Measurements from ENCODE around the gene TMEM54. TPM values are rescaled to one million over a fixed set of nuclear protein-coding genes. Genes with fewer than 3 reads are reported as not detected.
A peak's percentile ranks its signal among the peaks of the same experiment; 100 is the strongest.

TMEM54 gene
- total and polyA plus RNA-seq, 2 of the 13 experiments (the other 11 are each of a cell fraction or from before 2014, with no cell fraction given), result 2.5 to 2.9 TPM

GRCh38 chr1:32933742-32934322 is 32.6 kb upstream of the TMEM54 start (continued):
- no peak; the same call in 1 of the 2 replicates for TF ChIP-seq MAZ (IDR thresholded peaks at IDR 0.05; ENCODE audit: borderline replicate concordance, low read depth, low read length)
- 0 out of 2 replicates have a peak, but pooled peaks have one; percentile 45 for TF ChIP-seq MAZ (CRISPR knock-in tag; IDR thresholded peaks at IDR 0.05; ENCODE audit: low read depth)
- TF ChIP-seq, protein P1, sequence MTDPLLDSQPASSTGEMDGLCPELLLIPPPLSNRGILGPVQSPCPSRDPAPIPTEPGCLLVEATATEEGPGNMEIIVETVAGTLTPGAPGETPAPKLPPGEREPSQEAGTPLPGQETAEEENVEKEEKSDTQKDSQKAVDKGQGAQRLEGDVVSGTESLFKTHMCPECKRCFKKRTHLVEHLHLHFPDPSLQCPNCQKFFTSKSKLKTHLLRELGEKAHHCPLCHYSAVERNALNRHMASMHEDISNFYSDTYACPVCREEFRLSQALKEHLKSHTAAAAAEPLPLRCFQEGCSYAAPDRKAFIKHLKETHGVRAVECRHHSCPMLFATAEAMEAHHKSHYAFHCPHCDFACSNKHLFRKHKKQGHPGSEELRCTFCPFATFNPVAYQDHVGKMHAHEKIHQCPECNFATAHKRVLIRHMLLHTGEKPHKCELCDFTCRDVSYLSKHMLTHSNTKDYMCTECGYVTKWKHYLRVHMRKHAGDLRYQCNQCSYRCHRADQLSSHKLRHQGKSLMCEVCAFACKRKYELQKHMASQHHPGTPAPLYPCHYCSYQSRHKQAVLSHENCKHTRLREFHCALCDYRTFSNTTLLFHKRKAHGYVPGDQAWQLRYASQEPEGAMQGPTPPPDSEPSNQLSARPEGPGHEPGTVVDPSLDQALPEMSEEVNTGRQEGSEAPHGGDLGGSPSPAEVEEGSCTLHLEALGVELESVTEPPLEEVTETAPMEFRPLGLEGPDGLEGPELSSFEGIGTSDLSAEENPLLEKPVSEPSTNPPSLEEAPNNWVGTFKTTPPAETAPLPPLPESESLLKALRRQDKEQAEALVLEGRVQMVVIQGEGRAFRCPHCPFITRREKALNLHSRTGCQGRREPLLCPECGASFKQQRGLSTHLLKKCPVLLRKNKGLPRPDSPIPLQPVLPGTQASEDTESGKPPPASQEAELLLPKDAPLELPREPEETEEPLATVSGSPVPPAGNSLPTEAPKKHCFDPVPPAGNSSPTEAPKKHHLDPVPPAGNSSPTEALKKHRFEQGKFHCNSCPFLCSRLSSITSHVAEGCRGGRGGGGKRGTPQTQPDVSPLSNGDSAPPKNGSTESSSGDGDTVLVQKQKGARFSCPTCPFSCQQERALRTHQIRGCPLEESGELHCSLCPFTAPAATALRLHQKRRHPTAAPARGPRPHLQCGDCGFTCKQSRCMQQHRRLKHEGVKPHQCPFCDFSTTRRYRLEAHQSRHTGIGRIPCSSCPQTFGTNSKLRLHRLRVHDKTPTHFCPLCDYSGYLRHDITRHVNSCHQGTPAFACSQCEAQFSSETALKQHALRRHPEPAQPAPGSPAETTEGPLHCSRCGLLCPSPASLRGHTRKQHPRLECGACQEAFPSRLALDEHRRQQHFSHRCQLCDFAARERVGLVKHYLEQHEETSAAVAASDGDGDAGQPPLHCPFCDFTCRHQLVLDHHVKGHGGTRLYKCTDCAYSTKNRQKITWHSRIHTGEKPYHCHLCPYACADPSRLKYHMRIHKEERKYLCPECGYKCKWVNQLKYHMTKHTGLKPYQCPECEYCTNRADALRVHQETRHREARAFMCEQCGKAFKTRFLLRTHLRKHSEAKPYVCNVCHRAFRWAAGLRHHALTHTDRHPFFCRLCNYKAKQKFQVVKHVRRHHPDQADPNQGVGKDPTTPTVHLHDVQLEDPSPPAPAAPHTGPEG (CRISPR knock-in tag; IDR thresholded peaks at IDR 0.05), result no peak
- peak; percentile 45 for TF ChIP-seq FOXO1 (CRISPR knock-in tag; IDR thresholded peaks at IDR 0.05)
- no peak for TF ChIP-seq TBL1XR1 (IDR thresholded peaks at IDR 0.05; ENCODE audit: borderline replicate concordance, low read length, partially characterized antibody)
- no peak for TF ChIP-seq MBNL3 (CRISPR knock-in tag; conservative IDR thresholded peaks at IDR 0.05)
- no peak for TF ChIP-seq ZNF576 (CRISPR knock-in tag; IDR thresholded peaks at IDR 0.05)
- TF ChIP-seq PAX8 (CRISPR knock-in tag; IDR thresholded peaks at IDR 0.05; ENCODE audit: borderline replicate concordance), result no peak
- TF ChIP-seq ELK4 (CRISPR knock-in tag; IDR thresholded peaks at IDR 0.05; ENCODE audit: borderline replicate concordance), result no peak
- TF ChIP-seq KLF11 (CRISPR knock-in tag; IDR thresholded peaks at IDR 0.05), result no peak; the same call in 1 of the 2 replicates
- TF ChIP-seq BCL6 (CRISPR knock-in tag; IDR thresholded peaks at IDR 0.05), result peak; percentile 69
- TF ChIP-seq ADNP (CRISPR knock-in tag; IDR thresholded peaks at IDR 0.05), result no peak
- no peak for TF ChIP-seq MTA1 (CRISPR knock-in tag; IDR thresholded peaks at IDR 0.05; ENCODE audit: borderline replicate concordance)
- no peak for TF ChIP-seq CBFB (CRISPR knock-in tag; IDR thresholded peaks at IDR 0.05)
- TF ChIP-seq SP140L (CRISPR knock-in tag; IDR thresholded peaks at IDR 0.05; ENCODE audit: borderline replicate concordance), result no peak
- TF ChIP-seq HCFC1 (IDR thresholded peaks at IDR 0.05; ENCODE audit: low read depth, low read length), result no peak
- TF ChIP-seq, protein P2, sequence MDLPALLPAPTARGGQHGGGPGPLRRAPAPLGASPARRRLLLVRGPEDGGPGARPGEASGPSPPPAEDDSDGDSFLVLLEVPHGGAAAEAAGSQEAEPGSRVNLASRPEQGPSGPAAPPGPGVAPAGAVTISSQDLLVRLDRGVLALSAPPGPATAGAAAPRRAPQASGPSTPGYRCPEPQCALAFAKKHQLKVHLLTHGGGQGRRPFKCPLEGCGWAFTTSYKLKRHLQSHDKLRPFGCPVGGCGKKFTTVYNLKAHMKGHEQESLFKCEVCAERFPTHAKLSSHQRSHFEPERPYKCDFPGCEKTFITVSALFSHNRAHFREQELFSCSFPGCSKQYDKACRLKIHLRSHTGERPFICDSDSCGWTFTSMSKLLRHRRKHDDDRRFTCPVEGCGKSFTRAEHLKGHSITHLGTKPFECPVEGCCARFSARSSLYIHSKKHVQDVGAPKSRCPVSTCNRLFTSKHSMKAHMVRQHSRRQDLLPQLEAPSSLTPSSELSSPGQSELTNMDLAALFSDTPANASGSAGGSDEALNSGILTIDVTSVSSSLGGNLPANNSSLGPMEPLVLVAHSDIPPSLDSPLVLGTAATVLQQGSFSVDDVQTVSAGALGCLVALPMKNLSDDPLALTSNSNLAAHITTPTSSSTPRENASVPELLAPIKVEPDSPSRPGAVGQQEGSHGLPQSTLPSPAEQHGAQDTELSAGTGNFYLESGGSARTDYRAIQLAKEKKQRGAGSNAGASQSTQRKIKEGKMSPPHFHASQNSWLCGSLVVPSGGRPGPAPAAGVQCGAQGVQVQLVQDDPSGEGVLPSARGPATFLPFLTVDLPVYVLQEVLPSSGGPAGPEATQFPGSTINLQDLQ (CRISPR knock-in tag; IDR thresholded peaks at IDR 0.05), result no peak
- TF ChIP-seq SOX13 (IDR thresholded peaks at IDR 0.05), result peak; percentile 74
- peak in 1 of 2 experiments; percentile 97; a peak in 2 of 4 replicates for TF ChIP-seq SOX13 (CRISPR knock-in tag; conservative IDR thresholded peaks at IDR 0.05 in 1 of 2, IDR thresholded peaks at IDR 0.05 in 1 of 2)
- TF ChIP-seq ZNF619 (CRISPR knock-in tag; IDR thresholded peaks at IDR 0.05), result no peak
